HUES6 (cell line): ENCODE data around the gene FAM32A.

Experiments used
- H3K27ac ChIP-seq: 2 replicates; pipeline ENCODE4 v1.7.0; 2013; ENCODE audit warnings: low read depth, mild to moderate bottlenecking, low read length, inconsistent platforms
- H3K27me3 ChIP-seq: 2 replicates; pipeline ENCODE4 v1.6.1; 2013; ENCODE audit warnings: low read length; ENCODE audit not compliant: control insufficient read depth, insufficient read depth
- H3K36me3 ChIP-seq: 2 replicates; pipeline ENCODE4 v1.6.1; 2013; ENCODE audit warnings: low read length; ENCODE audit not compliant: control insufficient read depth, insufficient read depth
- H3K4me1 ChIP-seq: 2 replicates; pipeline ENCODE4 v1.6.1; 2013; ENCODE audit warnings: low read length; ENCODE audit not compliant: control insufficient read depth, insufficient read depth
- H3K4me3 ChIP-seq: 2 replicates; pipeline ENCODE4 v1.5.1; 2013; ENCODE audit warnings: low read depth, low read length
- H3K9ac ChIP-seq: one replicate; pipeline ENCODE4 v1.6.1; 2013; ENCODE audit warnings: mild to moderate bottlenecking, low read length
- H3K9me3 ChIP-seq: 2 replicates; pipeline ENCODE4 v1.6.1; 2013; ENCODE audit warnings: low read depth, low read length; ENCODE audit not compliant: control insufficient read depth, insufficient read depth

FAM32A gene

GRCh38 chr19:16185123-16185767 lies at the start of gene FAM32A:
Gene FAM32A (plus strand): TSS chr19:16185410. CDS start chr19:16185443, 33 bp downstream.
- H3K4me3 ChIP-seq = peak within 1 kb of the TSS; percentile 96
- peak within 1 kb of the TSS; percentile 98 for H3K9ac ChIP-seq
- H3K9me3 ChIP-seq = no peaks in the 10 kb centered on the region
- H3K27me3 ChIP-seq = no peaks in the 10 kb centered on the region
- peaks cover 29% of the 10 kb centered on the region for H3K36me3 ChIP-seq
- H3K4me1 ChIP-seq = no peaks in the 10 kb centered on the region
- H3K27ac ChIP-seq = peak within 1 kb of the TSS; percentile 85

DNA sequence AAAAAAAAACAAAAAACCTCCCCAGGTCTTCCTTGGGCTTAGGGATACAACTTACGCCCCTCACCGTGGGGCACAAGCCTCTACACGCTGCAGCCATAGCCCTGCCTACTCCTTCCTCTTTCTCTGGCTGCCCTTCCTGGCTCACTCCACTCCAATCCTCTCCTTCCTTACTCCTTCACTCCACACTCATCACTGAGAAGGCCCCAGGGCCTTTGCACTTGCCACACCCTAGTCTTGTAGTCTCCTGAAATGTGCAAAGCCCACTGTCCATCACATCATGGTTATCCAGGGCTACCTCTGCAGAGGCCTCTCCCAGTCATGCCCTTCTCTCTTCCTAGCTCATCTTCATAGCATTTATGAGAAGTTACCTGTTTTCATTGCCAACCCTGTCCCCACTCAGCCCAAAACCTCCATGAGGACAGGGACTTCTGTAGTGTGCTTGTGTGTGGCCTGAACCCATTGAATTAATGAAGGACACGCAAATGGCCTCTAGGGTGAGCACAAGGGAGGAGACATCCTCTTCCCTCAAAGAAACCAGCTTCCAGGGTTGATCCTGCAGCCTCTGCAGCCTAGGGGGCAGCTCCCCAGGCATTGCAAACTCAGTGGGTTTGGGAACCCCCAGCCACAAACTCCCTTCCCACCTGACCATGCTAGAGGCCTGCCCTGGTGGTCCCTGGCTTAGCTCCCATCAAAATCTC lies 49.6 kb upstream of the FAM32A start:
- Histone ChIP-seq H3K9ac (no peak overlapping the region), H3K27ac (no peak overlapping the region), H3K4me3 (no peak overlapping the region), H3K9me3 (no peaks in the 10 kb centered on the region), H3K36me3 (peaks cover 36% of the 10 kb centered on the region), H3K27me3 (no peaks in the 10 kb centered on the region), H3K4me1 (peaks cover 5% of the 10 kb centered on the region; the same call in 1 of the 2 replicates)

- Histone ChIP-seq H3K9ac (no peak overlapping the region), H3K4me1 (peaks cover 5% of the 10 kb centered on the region; the same call in 1 of the 2 replicates), H3K27ac (no peak overlapping the region), H3K36me3 (peaks cover 34% of the 10 kb centered on the region), H3K9me3 (no peaks in the 10 kb centered on the region), H3K4me3 (no peak overlapping the region), H3K27me3 (no peaks in the 10 kb centered on the region)
These were observed 48.8 kb upstream of the FAM32A start for GRCh38 chr19:16136185-16136999.

DNA sequence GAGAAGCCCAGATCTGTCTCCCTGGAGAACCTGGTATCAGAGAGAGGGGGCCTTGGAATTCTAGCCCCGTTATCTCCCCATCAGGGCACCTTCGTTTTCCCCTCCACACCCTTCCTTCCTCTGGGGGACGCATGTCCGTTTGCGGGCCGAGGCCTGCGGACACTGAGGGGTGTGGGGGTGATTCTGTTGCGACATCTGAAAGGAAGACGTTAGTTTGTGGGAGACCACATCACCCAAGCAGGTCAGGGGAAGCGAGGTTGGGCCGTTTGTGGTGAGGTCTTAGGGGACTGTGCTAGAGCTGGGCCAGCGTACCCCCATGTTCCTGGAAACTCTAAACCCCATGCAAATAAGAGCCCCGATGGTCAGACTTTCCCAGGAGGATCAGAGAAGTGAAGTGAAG lies 45.5 kb upstream of the FAM32A start:
- Histone ChIP-seq H3K9me3 (no peaks in the 10 kb centered on the region), H3K27ac (no peak overlapping the region), H3K4me1 (peaks cover 14% of the 10 kb centered on the region), H3K4me3 (no peak overlapping the region), H3K9ac (no peak overlapping the region), H3K27me3 (no peaks in the 10 kb centered on the region), H3K36me3 (peaks cover under 1% of the 10 kb centered on the region; the same call in 1 of the 2 replicates)

GRCh38 chr19:16141043-16141442 lies 44.2 kb upstream of the FAM32A start:
- H3K9me3 ChIP-seq = no peaks in the 10 kb centered on the region
- no peaks in the 10 kb centered on the region for H3K27me3 ChIP-seq
- no peak overlapping the region for H3K27ac ChIP-seq
- no peaks in the 10 kb centered on the region for H3K36me3 ChIP-seq
- H3K4me3 ChIP-seq = no peak overlapping the region
- no peak overlapping the region for H3K9ac ChIP-seq
- peaks cover 14% of the 10 kb centered on the region for H3K4me1 ChIP-seq

DNA sequence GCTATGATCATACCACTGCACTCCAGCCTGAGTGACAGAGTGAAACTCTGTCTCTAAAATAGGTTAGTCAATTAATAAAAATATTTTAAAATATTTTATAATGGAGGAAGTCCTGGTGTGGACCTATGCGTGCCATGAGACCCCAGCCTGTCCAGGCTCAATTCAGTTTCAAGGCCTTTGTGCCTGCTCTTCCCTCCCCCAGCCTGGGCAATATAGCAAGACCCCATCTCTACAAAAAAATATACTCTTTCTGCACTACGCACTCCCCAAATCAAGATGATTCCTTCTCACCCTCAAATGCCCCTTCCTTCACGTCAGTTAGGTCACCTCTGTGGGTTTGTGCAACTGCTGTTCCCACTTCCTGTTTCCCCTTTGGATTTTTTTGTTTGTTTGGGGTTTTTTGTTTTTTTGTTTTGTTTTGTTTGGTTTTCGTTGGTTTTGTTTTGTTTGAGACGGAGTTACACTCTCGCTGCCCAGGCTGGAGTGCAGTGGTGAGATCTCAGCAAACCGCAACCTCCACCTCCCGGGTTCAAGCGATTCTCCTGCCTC lies 43.1 kb upstream of the FAM32A start:
- Histone ChIP-seq H3K4me3 (no peak overlapping the region), H3K9ac (no peak overlapping the region), H3K27me3 (no peaks in the 10 kb centered on the region), H3K9me3 (no peaks in the 10 kb centered on the region), H3K27ac (no peak overlapping the region), H3K36me3 (no peaks in the 10 kb centered on the region), H3K4me1 (peaks cover 10% of the 10 kb centered on the region)

GRCh38 chr19:16143399-16144215 lies 41.6 kb upstream of the FAM32A start, which contains the start of gene HSH2D:
Gene HSH2D (plus strand): TSS chr19:16143685. CDS start chr19:16148751, 5,066 bp downstream.
- H3K4me3 ChIP-seq = 0 out of 2 replicates have a peak within 1 kb of the TSS, but pooled peaks have one; percentile 6
- peak within 1 kb of the TSS; percentile 7 for H3K27ac ChIP-seq
- H3K27me3 ChIP-seq = no peaks in the 10 kb centered on the region
- no peaks in the 10 kb centered on the region for H3K36me3 ChIP-seq
- H3K9ac ChIP-seq = peak within 1 kb of the TSS; percentile 8
- H3K9me3 ChIP-seq = no peaks in the 10 kb centered on the region
- peaks cover 10% of the 10 kb centered on the region for H3K4me1 ChIP-seq

- no peaks in the 10 kb centered on the region for H3K36me3 ChIP-seq
- H3K27ac ChIP-seq = no peak overlapping the region
- no peaks in the 10 kb centered on the region for H3K9me3 ChIP-seq
- no peak overlapping the region for H3K4me3 ChIP-seq
- H3K27me3 ChIP-seq = no peaks in the 10 kb centered on the region
- H3K9ac ChIP-seq = no peak overlapping the region
- peaks cover 10% of the 10 kb centered on the region for H3K4me1 ChIP-seq
These were observed 41.0 kb upstream of the FAM32A start for GRCh38 chr19:16144216-16144581.

DNA sequence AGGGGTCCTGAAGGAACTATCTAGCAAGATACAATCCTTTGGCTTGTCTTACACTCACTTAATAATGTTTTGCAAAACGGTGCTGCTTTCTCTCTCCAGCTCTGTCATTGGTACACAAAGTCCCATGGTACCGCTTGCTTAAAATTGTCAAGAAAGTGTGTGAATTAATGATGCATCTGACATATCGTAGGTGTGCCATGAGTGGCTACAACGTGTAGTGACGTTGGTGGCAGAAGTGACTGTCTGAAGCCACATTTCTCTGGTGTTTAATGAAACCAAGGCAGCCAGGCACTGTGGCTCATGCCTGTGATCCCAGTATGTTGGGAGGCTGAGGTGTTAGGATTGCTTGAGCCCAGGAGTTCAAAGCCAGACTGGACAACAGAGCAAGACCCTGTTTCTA lies 39.1 kb upstream of the FAM32A start:
- H3K27me3 ChIP-seq = no peaks in the 10 kb centered on the region
- no peaks in the 10 kb centered on the region for H3K36me3 ChIP-seq
- H3K4me1 ChIP-seq = peaks cover 10% of the 10 kb centered on the region
- no peak overlapping the region for H3K9ac ChIP-seq
- H3K27ac ChIP-seq = no peak overlapping the region
- no peaks in the 10 kb centered on the region for H3K9me3 ChIP-seq
- no peak overlapping the region for H3K4me3 ChIP-seq
